Activated T-cell treated with anti-CD3 and anti-CD28 coated beads, Interleukin-2, amount 50 U/mL, for 4 hours (primary cell): ENCODE results near the gene CSMD2. TPM values are rescaled to one million over a fixed set of nuclear protein-coding genes. Genes with fewer than 3 reads are reported as not detected.
A peak's percentile ranks its signal among the peaks of the same experiment; 100 is the strongest.
"Not testable (repeated sequence)": the region's sequence is repeated elsewhere in the genome, so short reads cannot be mapped to it uniquely, and the experiment has no call there.

Experiments used
- ATAC-seq, 2 donors: fragments of 200-7000 bp; cut with Tn5 transposase; one replicate each; pipeline ENCODE4 v1.10.0; 2021
- DNase-seq: peaks from one replicate; pipeline ENCODE4 v3.0.0-alpha.2; 2020
- H3K27me3 Mint-ChIP-seq: one replicate; pipeline ENCODE4 v1.8.0; 2021; ENCODE audit warnings: low read depth, mixed read lengths
- H3K36me3 Mint-ChIP-seq: one replicate; pipeline ENCODE4 v1.8.0; 2022; ENCODE audit warnings: mixed read lengths; ENCODE audit not compliant: insufficient read depth
- H3K4me1 Mint-ChIP-seq: one replicate; pipeline ENCODE4 v1.8.0; 2021; ENCODE audit warnings: low read depth, mixed read lengths
- H3K4me3 Mint-ChIP-seq: one replicate; pipeline ENCODE4 v1.8.0; 2021; ENCODE audit warnings: mild to moderate bottlenecking, moderate library complexity, mixed read lengths
- H3K9me3 Mint-ChIP-seq: one replicate; pipeline ENCODE4 v1.8.0; 2021; ENCODE audit warnings: mixed read lengths
- total RNA-seq, 3 donors: library from RNA; stranded (reverse); gene quantifications; one replicate each; pipeline ENCODE4 v1.2.1, GENCODE V29; 2021

CSMD2 gene
- total RNA-seq, 3 donors from 2014 or later, result not detected

- DNase-seq, result no peak
Observed at GRCh38 chr1:33512226-33513011, 652.6 kb downstream of the CSMD2 start.

DNA sequence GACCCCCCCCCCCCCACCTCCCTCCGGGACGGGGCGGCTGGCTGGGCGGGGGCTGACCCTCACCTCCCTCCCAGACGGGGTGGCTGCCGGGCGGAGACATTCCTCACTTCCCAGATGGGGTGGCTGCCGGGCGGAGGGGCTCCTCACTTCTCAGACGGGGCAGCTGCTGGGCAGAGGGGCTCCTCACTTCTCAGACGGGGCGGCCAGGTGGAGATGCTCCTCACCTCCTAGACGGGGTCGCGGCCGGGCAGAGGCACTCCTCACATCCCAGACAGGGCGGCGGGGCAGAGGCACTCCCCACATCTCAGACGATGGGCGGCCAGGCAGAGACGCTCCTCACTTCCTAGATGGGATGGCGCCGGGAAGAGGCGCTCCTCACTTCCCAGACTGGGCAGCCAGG, 655.8 kb downstream of the CSMD2 start:
- not testable (repeated sequence) for DNase-seq, H3K9me3 Mint-ChIP-seq, H3K4me3 Mint-ChIP-seq, H3K4me1 Mint-ChIP-seq, H3K36me3 Mint-ChIP-seq, H3K27me3 Mint-ChIP-seq, ATAC-seq

More at GRCh38 chr1:33512226-33513011, 652.6 kb downstream of the CSMD2 start:
- ATAC-seq, result peak; percentile 79 to 84
- Mint-ChIP-seq H3K27me3 (peaks cover 18% of the 10 kb centered on the region), H3K9me3 (no peaks in the 10 kb centered on the region), H3K4me3 (no peak overlapping the region), H3K36me3 (no peaks in the 10 kb centered on the region), H3K4me1 (no peaks in the 10 kb centered on the region)

DNA sequence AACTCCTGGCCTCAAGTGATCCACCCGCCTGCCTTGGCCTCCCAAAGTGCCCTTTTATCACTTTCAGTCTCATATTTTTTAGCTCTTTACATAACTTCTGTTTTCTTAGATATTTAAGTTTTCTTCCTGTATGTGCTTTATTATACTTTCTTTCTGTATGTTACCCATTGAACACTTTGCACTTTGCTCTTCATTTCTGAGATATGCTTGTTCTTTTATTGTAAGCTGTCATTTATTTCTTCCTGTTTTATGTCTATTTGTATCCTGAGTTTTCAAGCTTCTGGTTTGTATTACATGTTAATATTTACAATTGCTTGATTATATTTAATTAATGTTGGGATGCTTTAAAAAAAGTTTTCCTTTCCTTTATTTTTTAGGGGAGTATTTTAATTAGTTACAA, 656.9 kb downstream of the CSMD2 start:
- DNase-seq (no peak), ATAC-seq (no peak)
- Mint-ChIP-seq H3K27me3 (peaks cover 5% of the 10 kb centered on the region), H3K4me1 (no peaks in the 10 kb centered on the region), H3K4me3 (no peak overlapping the region), H3K9me3 (no peaks in the 10 kb centered on the region), H3K36me3 (no peaks in the 10 kb centered on the region)

GRCh38 chr1:33507661-33508060, 657.4 kb downstream of the CSMD2 start:
- peaks cover 1% of the 10 kb centered on the region for H3K9me3 Mint-ChIP-seq
- H3K4me1 Mint-ChIP-seq, result no peaks in the 10 kb centered on the region
- peaks cover 5% of the 10 kb centered on the region for H3K27me3 Mint-ChIP-seq
- DNase-seq, result no peak
- H3K4me3 Mint-ChIP-seq, result no peak overlapping the region
- no peak for ATAC-seq
- no peaks in the 10 kb centered on the region for H3K36me3 Mint-ChIP-seq

- peaks cover 6% of the 10 kb centered on the region for H3K9me3 Mint-ChIP-seq
- ATAC-seq, result no peak
Observed at GRCh38 chr1:33503506-33503905, 661.5 kb downstream of the CSMD2 start.

DNA sequence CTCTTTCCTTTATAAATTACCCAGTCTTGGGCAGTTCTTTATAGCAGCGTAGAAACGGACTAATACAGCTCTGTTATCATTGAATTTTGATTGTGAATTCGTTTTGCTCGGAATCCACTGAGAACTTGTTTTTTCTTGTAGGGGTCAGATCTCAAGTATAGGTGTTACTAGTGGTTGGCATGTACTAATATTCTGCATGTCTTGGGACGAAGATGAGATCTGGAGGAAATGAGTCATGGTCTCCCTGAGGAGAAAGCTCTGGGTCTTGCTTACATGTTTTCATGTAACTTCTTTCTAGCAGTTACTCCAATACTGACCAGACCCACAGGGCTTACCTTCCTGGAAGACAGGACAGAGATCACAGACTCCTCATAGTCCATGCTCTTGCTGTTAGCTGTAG, 662.3 kb downstream of the CSMD2 start:
- peaks cover 2% of the 10 kb centered on the region for H3K36me3 Mint-ChIP-seq
- no peaks in the 10 kb centered on the region for H3K27me3 Mint-ChIP-seq

More at GRCh38 chr1:33503506-33503905, 661.5 kb downstream of the CSMD2 start:
- H3K4me3 Mint-ChIP-seq, result no peak overlapping the region
- H3K36me3 Mint-ChIP-seq, result peaks cover 2% of the 10 kb centered on the region
- no peaks in the 10 kb centered on the region for H3K27me3 Mint-ChIP-seq
- DNase-seq, result no peak
- H3K4me1 Mint-ChIP-seq, result no peaks in the 10 kb centered on the region

GRCh38 chr1:33501774-33502173, 663.3 kb downstream of the CSMD2 start:
- Mint-ChIP-seq H3K4me1 (no peaks in the 10 kb centered on the region), H3K4me3 (no peak overlapping the region), H3K36me3 (peaks cover 7% of the 10 kb centered on the region), H3K9me3 (peaks cover 16% of the 10 kb centered on the region), H3K27me3 (no peaks in the 10 kb centered on the region)
- DNase-seq, result no peak
- no peak for ATAC-seq

More for the DNA sequence above, 662.3 kb downstream of the CSMD2 start:
- Mint-ChIP-seq H3K9me3 (peaks cover 8% of the 10 kb centered on the region), H3K4me1 (no peaks in the 10 kb centered on the region), H3K4me3 (no peak overlapping the region)
- DNase-seq (no peak), ATAC-seq (no peak)

DNA sequence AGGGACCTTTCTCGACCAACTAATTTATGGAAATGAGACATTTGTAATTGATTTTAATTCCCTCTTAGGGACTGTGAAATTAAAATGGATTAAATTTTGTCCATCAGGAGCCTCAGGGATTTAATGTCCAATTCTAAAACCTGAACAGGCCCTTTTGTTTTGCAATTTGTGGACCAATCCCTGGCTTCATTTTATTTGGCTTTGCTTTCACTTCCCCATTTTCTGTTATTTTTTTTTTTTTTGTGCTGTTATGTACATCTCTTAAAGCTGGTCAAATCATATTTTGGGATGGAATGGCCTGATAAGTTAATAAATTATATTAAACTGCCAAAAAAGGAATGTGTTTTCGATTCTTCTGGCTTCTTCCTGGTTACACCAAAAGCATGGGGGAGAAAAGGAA, 663.7 kb downstream of the CSMD2 start:
- no peak for DNase-seq
- Mint-ChIP-seq H3K4me1 (no peaks in the 10 kb centered on the region), H3K9me3 (peaks cover 18% of the 10 kb centered on the region), H3K36me3 (peaks cover 7% of the 10 kb centered on the region), H3K4me3 (no peak overlapping the region), H3K27me3 (no peaks in the 10 kb centered on the region)
- ATAC-seq, result no peak

- Mint-ChIP-seq H3K36me3 (peaks cover 7% of the 10 kb centered on the region), H3K4me3 (no peak overlapping the region), H3K4me1 (no peaks in the 10 kb centered on the region), H3K27me3 (no peaks in the 10 kb centered on the region), H3K9me3 (peaks cover 25% of the 10 kb centered on the region)
- DNase-seq, result no peak
- no peak for ATAC-seq
Observed at GRCh38 chr1:33500547-33500946, 664.5 kb downstream of the CSMD2 start.

GRCh38 chr1:33497410-33497809, 667.6 kb downstream of the CSMD2 start:
- Mint-ChIP-seq H3K27me3 (no peaks in the 10 kb centered on the region), H3K4me1 (no peaks in the 10 kb centered on the region), H3K4me3 (no peak overlapping the region), H3K9me3 (peaks cover 48% of the 10 kb centered on the region), H3K36me3 (peaks cover 18% of the 10 kb centered on the region)
- DNase-seq, result no peak
- no peak for ATAC-seq

GRCh38 chr1:33494929-33495328, 670.1 kb downstream of the CSMD2 start:
- H3K4me1 Mint-ChIP-seq, result no peaks in the 10 kb centered on the region
- H3K27me3 Mint-ChIP-seq, result no peaks in the 10 kb centered on the region
- no peak overlapping the region for H3K4me3 Mint-ChIP-seq
- ATAC-seq (no peak), DNase-seq (no peak)
- H3K9me3 Mint-ChIP-seq, result peaks cover 45% of the 10 kb centered on the region
- peaks cover 36% of the 10 kb centered on the region for H3K36me3 Mint-ChIP-seq

GRCh38 chr1:33488624-33489023, 676.4 kb downstream of the CSMD2 start:
- ATAC-seq (no peak), DNase-seq (no peak)
- H3K36me3 Mint-ChIP-seq, result peaks cover 68% of the 10 kb centered on the region
- H3K9me3 Mint-ChIP-seq, result peaks cover 27% of the 10 kb centered on the region
- no peak overlapping the region for H3K4me3 Mint-ChIP-seq
- no peaks in the 10 kb centered on the region for H3K27me3 Mint-ChIP-seq
- H3K4me1 Mint-ChIP-seq, result no peaks in the 10 kb centered on the region

- ATAC-seq, result no peak
- H3K4me1 Mint-ChIP-seq, result no peaks in the 10 kb centered on the region
- no peaks in the 10 kb centered on the region for H3K27me3 Mint-ChIP-seq
- no peak for DNase-seq
- peaks cover 20% of the 10 kb centered on the region for H3K9me3 Mint-ChIP-seq
- no peak overlapping the region for H3K4me3 Mint-ChIP-seq
- H3K36me3 Mint-ChIP-seq, result peaks cover 33% of the 10 kb centered on the region
Observed at GRCh38 chr1:33482412-33482811, 682.6 kb downstream of the CSMD2 start.

DNA sequence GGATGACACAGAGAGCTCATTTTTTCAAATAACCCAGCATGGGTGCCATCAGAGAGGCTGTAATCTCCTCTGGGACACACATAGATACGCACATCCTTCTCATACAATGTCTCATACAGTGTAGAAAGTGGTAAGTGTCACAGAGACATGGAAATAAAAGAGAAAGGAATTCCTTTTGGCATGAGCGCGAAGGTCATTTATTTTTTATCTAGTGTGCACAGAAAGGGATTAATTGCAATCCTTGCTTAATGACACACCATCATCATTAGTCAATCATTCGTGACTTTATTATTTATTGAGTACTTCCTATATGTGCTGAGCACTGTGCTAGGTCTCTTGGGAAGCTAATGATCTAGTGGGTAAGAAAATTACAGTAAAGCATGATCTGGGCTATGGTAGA, 687.6 kb downstream of the CSMD2 start:
- H3K27me3 Mint-ChIP-seq, result no peaks in the 10 kb centered on the region
- DNase-seq (no peak), ATAC-seq (no peak)
- no peaks in the 10 kb centered on the region for H3K9me3 Mint-ChIP-seq
- peaks cover 9% of the 10 kb centered on the region for H3K4me1 Mint-ChIP-seq
- H3K36me3 Mint-ChIP-seq, result peaks cover 2% of the 10 kb centered on the region
- no peak overlapping the region for H3K4me3 Mint-ChIP-seq

- DNase-seq (no peak), ATAC-seq (no peak)
- Mint-ChIP-seq H3K36me3 (peaks cover 2% of the 10 kb centered on the region), H3K4me3 (no peak overlapping the region), H3K27me3 (no peaks in the 10 kb centered on the region), H3K4me1 (peaks cover 28% of the 10 kb centered on the region), H3K9me3 (no peaks in the 10 kb centered on the region)
Observed at GRCh38 chr1:33473900-33474299, 691.1 kb downstream of the CSMD2 start.
